ENCODE measurements around the gene FRMD5.
"Not testable (repeated sequence)": the region's sequence is repeated elsewhere in the genome, so short reads cannot be mapped to it uniquely, and the experiment has no call there.

FRMD5 gene

DNA sequence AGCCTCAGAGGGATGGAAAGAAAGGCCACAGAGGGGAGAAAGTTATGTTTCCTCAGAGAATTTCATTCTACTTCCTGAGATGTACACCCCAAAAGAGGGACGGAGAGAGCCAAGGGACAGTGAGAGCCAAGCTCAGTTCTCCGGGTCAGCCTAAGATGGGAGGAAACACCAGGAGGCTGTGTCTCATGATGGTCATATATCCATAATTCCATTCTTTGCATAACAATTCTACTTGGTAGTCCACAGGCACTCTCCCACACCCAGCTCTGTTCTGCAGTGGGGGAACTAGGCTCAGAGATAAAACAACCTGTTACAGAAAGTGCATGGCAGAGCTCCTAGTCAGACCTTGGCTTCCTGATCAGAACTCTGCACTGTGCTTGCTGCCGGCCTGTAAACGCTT, 313.8 kb downstream of the FRMD5 start:
- DNase-seq: no peak

- no peak for DNase-seq
These were observed 314.5 kb downstream of the FRMD5 start for GRCh38 chr15:43880406-43881194.

DNA sequence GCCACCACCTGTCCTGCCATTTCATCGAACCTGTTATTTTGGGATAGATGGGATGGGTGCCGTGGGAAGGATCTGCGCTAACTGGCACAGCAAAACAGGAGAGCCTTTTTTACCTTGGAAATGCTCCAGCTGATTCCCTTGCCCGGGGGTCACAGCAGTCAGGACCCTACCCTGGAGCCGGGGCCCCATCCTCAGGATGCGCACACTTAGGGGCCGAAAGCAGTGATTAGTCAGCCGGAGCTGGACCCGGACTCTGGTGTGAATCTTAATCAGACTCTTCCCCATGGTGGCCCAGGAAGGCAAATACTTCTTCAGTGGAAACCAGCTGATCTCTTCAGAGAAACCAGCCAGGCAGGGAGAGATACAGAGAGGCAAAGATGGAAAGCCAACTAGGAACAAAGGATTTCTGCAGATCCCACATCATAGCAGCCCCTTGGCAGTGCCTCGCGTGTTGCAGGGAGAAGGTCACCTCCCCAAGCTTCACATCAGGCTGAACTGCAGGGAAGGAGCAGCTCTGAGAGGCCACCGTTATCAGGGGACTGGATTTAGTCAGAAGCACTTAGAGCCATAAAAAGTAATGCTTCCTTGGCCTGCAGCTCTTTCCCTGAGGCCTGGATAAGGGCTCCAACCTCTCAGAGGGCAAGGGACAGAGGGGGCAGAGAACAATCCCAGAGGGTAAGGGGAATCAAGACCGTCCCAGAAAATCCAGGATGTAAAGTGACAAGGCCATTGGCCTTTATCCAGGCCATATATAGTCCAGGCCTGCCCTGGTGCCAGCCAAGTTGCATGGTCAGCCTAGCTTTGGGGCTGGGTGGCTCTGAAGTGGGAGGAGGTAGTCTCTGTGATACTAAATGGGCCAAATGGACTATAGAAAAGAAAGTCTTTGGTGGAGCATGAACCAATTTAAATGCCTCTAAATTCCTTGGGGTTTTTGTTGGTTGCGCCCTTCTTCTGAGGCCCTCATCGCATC, 315.4 kb downstream of the FRMD5 start:
- no peak for DNase-seq

DNA sequence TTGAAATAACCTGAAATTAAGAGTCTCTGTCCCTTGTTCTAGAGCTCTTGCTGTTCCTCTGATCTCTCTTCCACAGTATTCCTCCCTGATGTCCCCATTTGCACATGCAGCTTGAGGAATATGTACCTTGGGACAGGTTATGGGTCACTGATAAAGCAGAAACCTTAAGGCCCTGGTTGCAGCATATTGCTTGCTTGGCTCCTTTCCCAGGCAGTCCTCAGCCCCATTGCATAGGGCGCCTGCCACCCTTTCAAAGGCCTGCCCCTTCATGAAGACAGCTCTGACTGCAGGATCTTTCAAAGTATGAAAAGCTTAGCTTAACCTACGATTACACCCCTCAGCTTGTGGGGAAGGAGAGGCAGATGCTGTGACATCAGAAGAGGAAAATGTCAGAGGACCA, 316.6 kb downstream of the FRMD5 start:
- DNase-seq: no peak

- DNase-seq: no peak
These were observed 317.7 kb downstream of the FRMD5 start for GRCh38 chr15:43877371-43877770.

DNA sequence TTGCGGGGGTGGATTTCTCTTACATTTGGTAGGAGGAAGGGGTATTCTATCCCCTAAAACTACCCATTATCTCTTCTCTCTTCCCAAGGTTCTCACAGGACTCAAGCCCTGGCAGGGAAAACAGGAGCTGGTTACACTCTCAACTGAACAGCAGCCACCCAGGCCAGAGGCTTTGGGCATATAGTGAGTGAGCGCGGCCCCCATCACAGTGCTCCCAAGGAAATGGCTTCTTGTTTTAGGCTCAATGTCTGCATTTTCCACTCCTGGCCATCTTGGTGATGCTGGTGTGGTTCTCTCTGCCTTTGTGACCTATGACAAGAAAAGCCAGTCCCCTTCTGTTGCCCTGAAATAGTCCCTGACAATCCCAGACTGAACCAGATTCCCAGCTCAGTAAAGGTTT, 318.2 kb downstream of the FRMD5 start:
- no peak for DNase-seq

- DNase-seq: no peak
These were observed 321.4 kb downstream of the FRMD5 start for GRCh38 chr15:43873651-43874050.

- DNase-seq: no peak
These were observed 322.6 kb downstream of the FRMD5 start for GRCh38 chr15:43872416-43873020.

- DNase-seq: no peak
These were observed 323.2 kb downstream of the FRMD5 start for GRCh38 chr15:43871835-43872234.

- no peak for DNase-seq
These were observed 326.7 kb downstream of the FRMD5 start for GRCh38 chr15:43868406-43868805.

GRCh38 chr15:43867096-43867495, 328.0 kb downstream of the FRMD5 start:
- DNase-seq: no peak

DNA sequence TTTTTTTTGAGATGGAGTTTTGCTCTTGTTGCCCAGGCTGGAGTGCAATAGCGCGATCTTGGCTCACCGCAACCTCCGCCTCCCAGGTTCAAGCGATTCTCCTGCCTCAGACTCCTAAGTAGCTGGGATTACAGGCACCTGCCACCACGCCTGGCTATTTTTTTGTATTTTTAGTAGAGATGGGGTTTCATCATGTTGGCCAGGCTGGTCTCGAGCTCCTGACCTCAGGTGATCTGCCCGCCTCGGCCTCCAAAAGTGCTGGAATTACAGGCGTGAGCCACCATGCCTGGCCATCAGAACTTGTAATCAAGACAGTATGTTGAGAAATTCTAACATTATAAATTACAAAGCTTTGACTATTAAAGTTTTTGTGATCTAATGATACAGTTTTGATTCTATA, 328.4 kb downstream of the FRMD5 start:
- not testable (repeated sequence) for DNase-seq

- DNase-seq: no peak
These were observed 335.5 kb downstream of the FRMD5 start for GRCh38 chr15:43859546-43859945.

- no peak for DNase-seq
These were observed 340.3 kb downstream of the FRMD5 start for GRCh38 chr15:43854801-43855200.

- DNase-seq: no peak
These were observed 342.5 kb downstream of the FRMD5 start for GRCh38 chr15:43852607-43853006.

DNA sequence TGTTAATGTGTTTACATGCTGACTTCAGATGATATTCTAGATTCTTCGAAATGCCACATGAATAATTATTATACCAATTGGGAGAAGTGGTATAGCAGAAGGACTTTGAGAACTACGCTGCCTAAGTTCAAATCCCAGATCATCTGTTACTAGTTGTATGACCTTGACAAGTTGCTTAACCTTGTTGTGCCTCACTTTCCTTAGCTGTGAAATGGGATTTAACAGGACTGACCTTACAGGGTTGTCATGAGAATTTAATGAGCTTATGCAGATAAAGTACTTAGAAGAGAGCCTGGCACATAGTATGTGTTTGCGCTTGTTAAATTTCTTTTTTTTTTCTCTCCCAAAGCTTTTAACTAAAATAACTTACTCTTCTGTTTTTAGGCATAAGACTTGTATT, 343.8 kb downstream of the FRMD5 start:
- no peak for DNase-seq

GRCh38 chr15:43845421-43845820, 349.6 kb downstream of the FRMD5 start:
- no peak for DNase-seq

GRCh38 chr15:43832485-43832884, 362.6 kb downstream of the FRMD5 start:
- DNase-seq: not testable (repeated sequence)

DNA sequence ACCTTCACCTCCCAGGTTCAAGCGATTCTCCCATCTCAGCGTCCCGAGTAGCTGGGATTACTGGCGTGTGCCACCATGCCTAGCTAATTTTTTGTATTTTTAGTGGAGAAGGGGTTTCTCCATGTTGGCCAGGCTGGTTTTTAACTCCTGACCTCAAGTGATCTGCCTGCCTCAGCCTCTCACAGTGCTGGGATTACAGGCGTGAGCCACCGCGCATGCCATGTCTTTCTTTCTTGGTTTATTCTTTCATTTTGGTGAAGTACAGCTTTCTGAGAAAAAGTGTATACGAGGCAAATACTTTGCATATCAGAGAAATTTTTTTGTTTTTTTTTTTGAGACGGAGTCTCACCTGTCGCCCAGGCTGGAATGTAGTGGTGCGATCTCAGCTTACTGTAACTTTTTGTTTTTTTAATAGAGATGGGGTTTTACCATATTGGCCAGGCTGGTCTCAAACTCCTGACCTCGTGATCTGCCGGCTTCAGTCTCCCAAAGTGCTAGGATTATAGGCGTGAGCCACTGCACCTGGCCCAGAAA, 363.5 kb downstream of the FRMD5 start:
- DNase-seq: not testable (repeated sequence)

- not testable (repeated sequence) for DNase-seq
These were observed 364.3 kb downstream of the FRMD5 start for GRCh38 chr15:43830691-43831275.

DNA sequence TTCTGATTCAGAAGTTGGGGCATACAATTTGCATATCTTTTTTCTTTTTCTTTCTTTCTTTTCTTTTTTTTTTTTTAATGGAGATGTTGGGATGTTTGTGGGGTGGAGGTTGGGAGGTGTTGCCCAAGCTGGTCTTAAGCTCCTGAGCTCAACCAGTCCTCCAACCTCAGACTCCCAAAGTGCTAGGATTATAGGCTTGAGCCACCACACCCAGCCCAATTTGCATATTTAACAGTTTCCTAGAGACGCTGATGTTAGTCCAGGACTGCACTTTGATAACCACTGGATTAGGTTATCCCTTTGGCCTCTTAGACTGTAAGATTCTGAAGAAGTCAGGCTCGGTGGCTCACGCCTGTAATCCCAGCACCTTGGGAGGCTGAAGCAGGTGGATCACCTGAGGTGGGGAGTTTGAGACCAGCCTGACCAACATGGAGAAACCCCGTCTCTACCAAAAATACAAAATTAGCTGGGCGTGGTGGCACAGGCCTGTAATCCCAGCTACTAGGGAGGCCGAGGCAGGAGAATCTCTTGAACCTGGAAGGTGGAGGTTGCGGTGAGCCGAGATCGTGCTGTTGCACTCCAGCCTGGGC, 365.0 kb downstream of the FRMD5 start:
- DNase-seq: not testable (repeated sequence)

GRCh38 chr15:43828061-43828657, 366.9 kb downstream of the FRMD5 start:
- no peak for DNase-seq

All from central memory CD4-positive, alpha-beta T cell (primary cell).